Measurements from ENCODE around the gene ZFP82. TPM values are rescaled to one million over a fixed set of nuclear protein-coding genes. Genes with fewer than 3 reads are reported as not detected.

ZFP82 gene
- total and polyA plus RNA-seq, 2 of the 4 experiments (the other 2 are of a cell fraction), result 1.6 to 3.9 TPM

- Histone ChIP-seq H2AK9ac (replicated peaks; ENCODE audit: low read depth, low read length, poor library complexity) (no peak overlapping the region), H3K27me3 (ENCODE audit: control insufficient read depth, insufficient read depth, low read length) (no peaks in the 10 kb centered on the region), H3K9ac (ENCODE audit: low read depth, low read length) (no peak overlapping the region), H3K4ac (ENCODE audit: low read depth, low read length) (no peak overlapping the region), H3K79me1 (ENCODE audit: low read depth in 1 of 2, low read length in 2 of 2) (peaks cover 0 to 4% of the 10 kb centered on the region in 2 experiments; a peak in 1 of 4 replicates), H2AK5ac (ENCODE audit: low read depth, low read length) (no peak overlapping the region), H2BK5ac (ENCODE audit: low read depth, low read length, poor library complexity, severe bottlenecking) (no peak overlapping the region), H2BK20ac (ENCODE audit: low read depth, low read length) (no peak overlapping the region), H2BK15ac (ENCODE audit: low read depth, low read length) (no peak overlapping the region), H3K27ac (ENCODE audit: insufficient read depth, low read length) (no peak overlapping the region), H3K18ac (ENCODE audit: low read depth, low read length) (no peak overlapping the region), H3K23ac (ENCODE audit: low read depth, low read length) (no peak overlapping the region), H2AFZ (replicated peaks; ENCODE audit: low read length, poor library complexity) (no peak overlapping the region), H3K36me3 (ENCODE audit: control insufficient read depth, insufficient read depth, low read length) (peaks cover 36% of the 10 kb centered on the region), H3K14ac (replicated peaks; ENCODE audit: low read depth, low read length) (no peak overlapping the region), H3K4me1 (ENCODE audit: control insufficient read depth, insufficient read depth, low read length) (no peaks in the 10 kb centered on the region), H2BK120ac (ENCODE audit: low read depth, low read length) (no peak overlapping the region), H4K20me1 (ENCODE audit: insufficient read depth, low read length) (no peaks in the 10 kb centered on the region), H3K4me2 (ENCODE audit: low read depth, low read length) (no peak overlapping the region), H3K9me3 (ENCODE audit: control insufficient read depth, insufficient read depth, low read length) (peaks cover 12% of the 10 kb centered on the region), H4K8ac (ENCODE audit: low read depth in 2 of 2, low read length in 2 of 2) (no peak overlapping the region), H3K4me3 (ENCODE audit: insufficient read depth, low read depth, low read length) (no peak overlapping the region), H3K9me1 (ENCODE audit: insufficient read depth, low read length) (no peaks in the 10 kb centered on the region), H4K91ac (ENCODE audit: insufficient read depth, low read depth, low read length) (no peak overlapping the region), H3K56ac (ENCODE audit: extremely low read depth, insufficient read depth, low read length) (no peak overlapping the region), H4K5ac (ENCODE audit: low read depth, low read length) (no peak overlapping the region)
- dilution Hi-C loops (cut with HindIII; ENCODE audit: low sequenced_read_pairs, unreplicated experiment) (no loop called here), intact Hi-C loops (cut with micrococcal nuclease) (no loop called here), in situ Hi-C loops (cut with MboI; ENCODE audit: low sequenced_read_pairs) (no loop called here)
- WGBS, 2 experiments (ENCODE audit: extremely low coverage in 2 of 2, insufficient read length in 1 of 2), result 84% methylated on average over 7 of the region's 7 CpGs; no CpG with 5 or more reads in 1 of the 2 experiments
- no TSS peak for BruUV-seq (replicated peaks)
- ChIA-PET POLR2A (ENCODE audit: unreplicated experiment) (no interaction called here), CTCF (no interaction called here)
- no peak for DNase-seq
- TF ChIP-seq RAD21 (IDR thresholded peaks at IDR 0.05; ENCODE audit: low read length) (no peak), POLR2A (IDR thresholded peaks at IDR 0.05; ENCODE audit: low read depth, low read length) (no peak), CHD1 (IDR thresholded peaks at IDR 0.05; ENCODE audit: low read depth, low read length) (no peak), MAFK (IDR thresholded peaks at IDR 0.05; ENCODE audit: low read depth, low read length) (no peak), RFX5 (IDR thresholded peaks at IDR 0.05; ENCODE audit: low read depth, low read length) (no peak), MAZ (IDR thresholded peaks at IDR 0.05; ENCODE audit: borderline replicate concordance, low read depth, low read length) (no peak), FOS (IDR thresholded peaks at IDR 0.05; ENCODE audit: low read depth, low read length) (no peak)
- no peak for ATAC-seq (ENCODE audit: low read depth)
Measured at GRCh38 chr19:36401475-36401874, 17.0 kb downstream of the ZFP82 start.

Data from IMR-90 (cell line).